ENCODE measurements around the gene GLE1.

Gene GLE1

GRCh38 chr9:128540634-128541360 is 36.3 kb downstream of the GLE1 start:
- Histone ChIP-seq H3K4me1 (ENCODE audit: insufficient read depth, insufficient read length) (no peaks in the 10 kb centered on the region), H3K9me3 (ENCODE audit: insufficient read depth, low read length) (no peaks in the 10 kb centered on the region), H3K9ac (ENCODE audit: insufficient read length, low read depth) (no peak overlapping the region), H3K4me3 (ENCODE audit: insufficient read length, low read depth) (no peak overlapping the region), H3K36me3 (ENCODE audit: insufficient read depth, insufficient read length, low read length) (peaks cover 71% of the 10 kb centered on the region), H3K27me3 (ENCODE audit: insufficient read depth, insufficient read length) (no peaks in the 10 kb centered on the region)
- TF ChIP-seq YY1 (IDR thresholded peaks at IDR 0.05; ENCODE audit: insufficient read depth, insufficient read length) (no peak), SUZ12 (IDR thresholded peaks at IDR 0.05; ENCODE audit: extremely low read depth, insufficient read depth, insufficient read length) (no peak), ZNF274 (IDR thresholded peaks at IDR 0.05; ENCODE audit: low read depth, low read length) (no peak)
- DNase-seq (ENCODE audit: low read depth, low spot score) = no peak

GRCh38 chr9:128546504-128546903 is 42.0 kb downstream of the GLE1 start:
- DNase-seq (ENCODE audit: low read depth, low spot score) = no peak
- Histone ChIP-seq H3K4me3 (ENCODE audit: insufficient read length, low read depth) (no peak overlapping the region), H3K4me1 (ENCODE audit: insufficient read depth, insufficient read length) (peaks cover 3% of the 10 kb centered on the region), H3K9ac (ENCODE audit: insufficient read length, low read depth) (no peak overlapping the region), H3K36me3 (ENCODE audit: insufficient read depth, insufficient read length, low read length) (peaks cover 17% of the 10 kb centered on the region), H3K27me3 (ENCODE audit: insufficient read depth, insufficient read length) (no peaks in the 10 kb centered on the region), H3K9me3 (ENCODE audit: insufficient read depth, low read length) (no peaks in the 10 kb centered on the region)
- no peak for TF ChIP-seq YY1 (IDR thresholded peaks at IDR 0.05; ENCODE audit: insufficient read depth, insufficient read length)
- no peak for TF ChIP-seq ZNF274 (IDR thresholded peaks at IDR 0.05; ENCODE audit: low read depth, low read length)
- no peak for TF ChIP-seq SUZ12 (IDR thresholded peaks at IDR 0.05; ENCODE audit: extremely low read depth, insufficient read depth, insufficient read length)

- no peaks in the 10 kb centered on the region for H3K27me3 ChIP-seq (ENCODE audit: insufficient read depth, insufficient read length)
- H3K4me3 ChIP-seq (ENCODE audit: insufficient read length, low read depth) = no peak overlapping the region
- no peak overlapping the region for H3K9ac ChIP-seq (ENCODE audit: insufficient read length, low read depth)
- H3K36me3 ChIP-seq (ENCODE audit: insufficient read depth, insufficient read length, low read length) = peaks cover 4% of the 10 kb centered on the region
- no peak for TF ChIP-seq YY1 (IDR thresholded peaks at IDR 0.05; ENCODE audit: insufficient read depth, insufficient read length)
- TF ChIP-seq SUZ12 (IDR thresholded peaks at IDR 0.05; ENCODE audit: extremely low read depth, insufficient read depth, insufficient read length) = no peak
- TF ChIP-seq ZNF274 (IDR thresholded peaks at IDR 0.05; ENCODE audit: low read depth, low read length) = no peak
- no peaks in the 10 kb centered on the region for H3K9me3 ChIP-seq (ENCODE audit: insufficient read depth, low read length)
- H3K4me1 ChIP-seq (ENCODE audit: insufficient read depth, insufficient read length) = peaks cover 3% of the 10 kb centered on the region
- no peak for DNase-seq (ENCODE audit: low read depth, low spot score)
Observed at GRCh38 chr9:128548876-128549275, 44.4 kb downstream of the GLE1 start.

- Histone ChIP-seq H3K27me3 (ENCODE audit: insufficient read depth, insufficient read length) (no peaks in the 10 kb centered on the region), H3K4me3 (ENCODE audit: insufficient read length, low read depth) (no peak overlapping the region), H3K9me3 (ENCODE audit: insufficient read depth, low read length) (no peaks in the 10 kb centered on the region), H3K9ac (ENCODE audit: insufficient read length, low read depth) (no peak overlapping the region), H3K4me1 (ENCODE audit: insufficient read depth, insufficient read length) (peaks cover 5% of the 10 kb centered on the region), H3K36me3 (ENCODE audit: insufficient read depth, insufficient read length, low read length) (peaks cover 4% of the 10 kb centered on the region)
- no peak for DNase-seq (ENCODE audit: low read depth, low spot score)
- TF ChIP-seq SUZ12 (IDR thresholded peaks at IDR 0.05; ENCODE audit: extremely low read depth, insufficient read depth, insufficient read length) = no peak
- TF ChIP-seq ZNF274 (IDR thresholded peaks at IDR 0.05; ENCODE audit: low read depth, low read length) = no peak
- TF ChIP-seq YY1 (IDR thresholded peaks at IDR 0.05; ENCODE audit: insufficient read depth, insufficient read length) = no peak
Observed at GRCh38 chr9:128550226-128550625, 45.7 kb downstream of the GLE1 start.

GRCh38 chr9:128550770-128551656 is 46.5 kb downstream of the GLE1 start:
- Histone ChIP-seq H3K27me3 (ENCODE audit: insufficient read depth, insufficient read length) (no peaks in the 10 kb centered on the region), H3K4me3 (ENCODE audit: insufficient read length, low read depth) (peak overlapping the region; percentile 51), H3K36me3 (ENCODE audit: insufficient read depth, insufficient read length, low read length) (peaks cover 5% of the 10 kb centered on the region), H3K9ac (ENCODE audit: insufficient read length, low read depth) (peak overlapping the region; percentile 77), H3K9me3 (ENCODE audit: insufficient read depth, low read length) (no peaks in the 10 kb centered on the region), H3K4me1 (ENCODE audit: insufficient read depth, insufficient read length) (peaks cover 5% of the 10 kb centered on the region)
- TF ChIP-seq ZNF274 (IDR thresholded peaks at IDR 0.05; ENCODE audit: low read depth, low read length) (no peak), YY1 (IDR thresholded peaks at IDR 0.05; ENCODE audit: insufficient read depth, insufficient read length) (no peak), SUZ12 (IDR thresholded peaks at IDR 0.05; ENCODE audit: extremely low read depth, insufficient read depth, insufficient read length) (no peak)
- no peak for DNase-seq (ENCODE audit: low read depth, low spot score)

GRCh38 chr9:128551657-128552152 is 47.2 kb downstream of the GLE1 start:
- Histone ChIP-seq H3K9ac (ENCODE audit: insufficient read length, low read depth) (peak overlapping the region; percentile 77), H3K4me3 (ENCODE audit: insufficient read length, low read depth) (peak overlapping the region; percentile 51)

More at GRCh38 chr9:128551657-128552152, 47.2 kb downstream of the GLE1 start:
- Histone ChIP-seq H3K36me3 (ENCODE audit: insufficient read depth, insufficient read length, low read length) (peaks cover 12% of the 10 kb centered on the region), H3K27me3 (ENCODE audit: insufficient read depth, insufficient read length) (no peaks in the 10 kb centered on the region), H3K9me3 (ENCODE audit: insufficient read depth, low read length) (no peaks in the 10 kb centered on the region), H3K4me1 (ENCODE audit: insufficient read depth, insufficient read length) (peaks cover 5% of the 10 kb centered on the region)
- TF ChIP-seq YY1 (IDR thresholded peaks at IDR 0.05; ENCODE audit: insufficient read depth, insufficient read length) (no peak), SUZ12 (IDR thresholded peaks at IDR 0.05; ENCODE audit: extremely low read depth, insufficient read depth, insufficient read length) (no peak), ZNF274 (IDR thresholded peaks at IDR 0.05; ENCODE audit: low read depth, low read length) (no peak)
- no peak for DNase-seq (ENCODE audit: low read depth, low spot score)
